Epidermal melanocyte (primary cell): ENCODE measurements around the gene GPR42.
"Not testable (repeated sequence)": the region's sequence is repeated elsewhere in the genome, so short reads cannot be mapped to it uniquely, and the experiment has no call there.

Experiments used
- DNase-seq: peaks from one replicate; pipeline ENCODE4 v3.0.0; 2011; ENCODE audit warnings: low spot score; ENCODE audit not compliant: insufficient read length

GPR42 gene

DNA sequence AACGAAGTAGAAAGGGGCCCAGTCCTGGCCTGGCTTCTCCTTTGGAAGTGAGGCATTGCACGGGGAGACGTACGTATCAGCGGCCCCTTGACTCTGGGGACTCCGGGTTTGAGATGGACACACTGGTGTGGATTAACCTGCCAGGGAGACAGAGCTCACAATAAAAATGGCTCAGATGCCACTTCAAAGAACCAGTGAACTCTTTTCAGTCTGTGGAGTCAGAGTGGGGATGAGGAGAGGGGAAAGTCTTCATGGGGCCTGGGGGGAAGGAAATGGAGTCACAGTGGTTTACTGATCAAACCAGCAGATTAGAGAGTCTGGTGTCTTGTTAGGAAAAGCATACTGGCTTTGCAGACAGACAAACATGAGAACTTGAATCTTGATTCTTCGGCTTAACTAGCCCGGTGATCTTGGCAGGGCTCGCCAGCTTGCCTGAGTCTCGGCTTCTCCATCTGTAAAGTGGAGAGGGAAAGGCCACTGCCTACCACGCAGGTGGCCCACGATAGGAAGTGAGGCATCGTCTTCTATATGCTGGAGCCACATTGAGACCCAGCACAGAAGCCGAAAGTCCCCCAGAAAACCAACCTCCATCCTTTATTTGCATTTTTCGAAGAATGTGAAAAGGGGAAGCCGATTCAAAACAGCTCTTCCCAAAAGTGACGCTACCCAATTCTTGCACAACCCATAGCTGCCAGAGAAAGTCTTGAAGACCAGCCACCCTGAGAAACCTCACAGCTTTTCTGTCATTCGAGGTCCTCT lies 23.5 kb upstream of the GPR42 start, which contains the start of gene FFAR1:
FFAR1 (plus strand) TSS at position 732 of the 759 bp plus-strand sequence. CDS start 3,650 bp downstream, outside the sequence.
- DNase-seq = no peak

DNA sequence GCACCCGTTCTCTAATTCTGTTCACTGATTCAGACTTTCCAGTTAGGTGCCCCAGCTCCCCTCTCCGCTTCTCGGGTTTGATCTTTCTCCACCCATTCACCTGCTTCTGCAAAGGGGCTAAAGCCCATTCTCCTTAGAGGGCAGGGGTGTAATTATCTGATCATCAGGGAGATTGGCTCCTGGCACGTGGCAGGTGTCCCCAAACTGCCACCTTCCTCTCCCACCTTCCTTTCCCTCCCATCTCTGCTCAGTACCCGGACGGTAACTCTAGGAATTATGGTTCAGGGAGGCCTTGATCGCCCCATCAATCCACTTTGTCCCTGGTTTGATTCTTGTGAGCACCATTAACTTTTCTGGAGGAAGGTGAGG lies 23.0 kb upstream of the GPR42 start:
- DNase-seq = no peak

DNA sequence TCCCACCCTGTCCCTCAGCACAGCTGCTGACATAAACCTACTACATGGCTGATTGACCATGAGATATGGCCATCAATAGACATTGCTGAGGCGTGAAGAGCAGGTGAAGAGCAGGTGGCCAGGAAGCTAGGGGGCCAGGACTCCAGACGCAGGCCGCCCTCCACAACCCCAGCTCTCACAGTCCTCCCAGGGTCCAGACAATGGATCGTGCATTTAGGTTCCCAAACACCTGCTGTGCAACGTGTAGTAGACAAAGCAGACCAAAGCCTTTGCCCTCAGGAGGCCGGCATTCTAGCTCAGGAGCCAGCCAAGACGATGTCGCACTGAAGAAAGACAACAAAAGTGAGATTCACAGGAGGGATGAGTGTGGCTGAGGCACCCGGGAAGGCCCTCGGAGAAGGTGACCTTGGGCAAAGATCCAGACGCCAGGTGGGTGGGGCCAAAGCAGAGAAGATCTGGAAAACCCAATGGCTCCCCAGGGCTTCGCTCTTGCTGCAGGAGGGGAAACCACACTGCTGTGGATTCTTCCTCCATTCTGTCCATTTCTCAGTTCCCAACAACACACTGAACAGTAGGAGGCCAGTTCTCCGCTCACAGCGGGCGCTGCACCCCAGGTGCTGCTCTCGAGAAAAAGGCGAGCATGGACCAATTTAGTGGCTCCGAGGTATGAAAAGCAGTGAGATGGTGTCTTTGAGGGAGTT lies 21.8 kb upstream of the GPR42 start:
- DNase-seq = no peak

DNA sequence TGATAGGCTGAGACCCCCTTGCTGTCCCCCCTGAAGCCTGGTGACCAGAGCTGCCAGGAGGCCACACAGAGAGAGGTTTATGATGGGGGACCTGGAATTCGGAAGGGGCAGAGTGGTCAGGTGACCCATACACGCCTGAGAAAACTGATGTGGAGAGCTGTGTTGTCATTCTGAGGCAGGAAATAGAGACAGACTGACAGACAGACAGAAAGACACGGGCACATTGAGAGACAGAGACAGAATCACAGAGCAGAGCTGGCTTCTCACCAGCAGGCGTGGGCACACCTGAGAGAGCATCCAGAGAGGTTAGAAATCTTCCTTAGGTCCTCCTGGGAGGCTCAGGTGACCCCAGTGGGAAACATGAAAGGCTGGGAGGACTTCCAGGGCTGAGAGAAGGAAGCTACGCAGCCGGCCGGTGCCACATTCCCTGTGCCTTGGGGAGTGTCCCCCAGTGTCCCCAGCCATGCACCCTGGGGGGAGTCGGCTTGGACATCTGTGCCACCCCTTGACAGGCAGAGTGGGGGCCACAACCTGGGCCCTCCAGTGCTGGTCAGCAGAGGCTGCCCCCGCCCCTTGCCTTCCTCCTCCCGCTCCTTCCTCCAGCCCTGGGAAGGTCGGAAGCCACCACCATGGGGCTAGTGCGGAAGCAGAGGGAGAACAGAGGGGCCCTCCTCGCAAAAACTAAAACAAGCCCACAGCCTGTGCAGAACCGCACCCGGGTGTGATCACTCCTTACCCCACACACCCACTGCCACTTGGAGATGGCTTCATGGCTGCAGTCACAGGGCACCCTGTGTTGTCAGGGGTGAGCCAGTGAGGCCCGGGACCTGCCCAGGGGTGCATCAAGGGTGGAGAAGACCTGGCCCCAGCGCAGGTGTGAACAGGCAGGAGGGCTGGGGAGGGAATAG lies 21.0 kb upstream of the GPR42 start:
- DNase-seq = no peak

DNA sequence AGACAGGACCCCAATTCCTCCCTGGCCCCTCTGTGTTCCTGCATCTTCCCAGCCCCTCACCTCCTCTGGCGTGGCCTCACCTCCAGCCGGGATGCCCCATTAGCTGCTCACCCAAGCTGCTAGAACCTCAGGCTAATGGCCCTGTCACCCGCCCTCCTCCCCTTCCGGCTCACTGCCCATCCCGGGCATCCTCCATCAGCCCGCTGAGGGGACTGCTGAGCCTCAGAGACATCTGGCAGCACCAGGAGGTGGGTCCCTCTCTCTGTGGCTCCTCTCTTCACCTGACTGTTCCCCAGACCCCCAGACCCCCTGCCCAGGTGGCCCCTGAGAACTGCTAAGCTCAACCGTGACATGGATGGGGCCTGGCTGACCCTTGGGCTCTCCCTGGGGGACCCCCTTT lies 20.3 kb upstream of the GPR42 start:
- DNase-seq = no peak

DNA sequence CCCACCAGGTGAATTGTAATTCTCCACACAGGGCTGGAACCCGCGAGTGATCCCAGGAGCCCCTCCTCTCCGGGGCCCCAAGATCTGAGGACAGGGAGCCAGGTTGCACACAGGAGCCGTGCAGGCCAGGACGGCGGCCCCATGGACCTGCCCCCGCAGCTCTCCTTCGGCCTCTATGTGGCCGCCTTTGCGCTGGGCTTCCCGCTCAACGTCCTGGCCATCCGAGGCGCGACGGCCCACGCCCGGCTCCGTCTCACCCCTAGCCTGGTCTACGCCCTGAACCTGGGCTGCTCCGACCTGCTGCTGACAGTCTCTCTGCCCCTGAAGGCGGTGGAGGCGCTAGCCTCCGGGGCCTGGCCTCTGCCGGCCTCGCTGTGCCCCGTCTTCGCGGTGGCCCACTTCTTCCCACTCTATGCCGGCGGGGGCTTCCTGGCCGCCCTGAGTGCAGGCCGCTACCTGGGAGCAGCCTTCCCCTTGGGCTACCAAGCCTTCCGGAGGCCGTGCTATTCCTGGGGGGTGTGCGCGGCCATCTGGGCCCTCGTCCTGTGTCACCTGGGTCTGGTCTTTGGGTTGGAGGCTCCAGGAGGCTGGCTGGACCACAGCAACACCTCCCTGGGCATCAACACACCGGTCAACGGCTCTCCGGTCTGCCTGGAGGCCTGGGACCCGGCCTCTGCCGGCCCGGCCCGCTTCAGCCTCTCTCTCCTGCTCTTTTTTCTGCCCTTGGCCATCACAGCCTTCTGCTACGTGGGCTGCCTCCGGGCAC lies 19.3 kb upstream of the GPR42 start:
- DNase-seq = no peak

DNA sequence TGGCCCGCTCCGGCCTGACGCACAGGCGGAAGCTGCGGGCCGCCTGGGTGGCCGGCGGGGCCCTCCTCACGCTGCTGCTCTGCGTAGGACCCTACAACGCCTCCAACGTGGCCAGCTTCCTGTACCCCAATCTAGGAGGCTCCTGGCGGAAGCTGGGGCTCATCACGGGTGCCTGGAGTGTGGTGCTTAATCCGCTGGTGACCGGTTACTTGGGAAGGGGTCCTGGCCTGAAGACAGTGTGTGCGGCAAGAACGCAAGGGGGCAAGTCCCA lies 18.8 kb upstream of the GPR42 start:
- no peak for DNase-seq

DNA sequence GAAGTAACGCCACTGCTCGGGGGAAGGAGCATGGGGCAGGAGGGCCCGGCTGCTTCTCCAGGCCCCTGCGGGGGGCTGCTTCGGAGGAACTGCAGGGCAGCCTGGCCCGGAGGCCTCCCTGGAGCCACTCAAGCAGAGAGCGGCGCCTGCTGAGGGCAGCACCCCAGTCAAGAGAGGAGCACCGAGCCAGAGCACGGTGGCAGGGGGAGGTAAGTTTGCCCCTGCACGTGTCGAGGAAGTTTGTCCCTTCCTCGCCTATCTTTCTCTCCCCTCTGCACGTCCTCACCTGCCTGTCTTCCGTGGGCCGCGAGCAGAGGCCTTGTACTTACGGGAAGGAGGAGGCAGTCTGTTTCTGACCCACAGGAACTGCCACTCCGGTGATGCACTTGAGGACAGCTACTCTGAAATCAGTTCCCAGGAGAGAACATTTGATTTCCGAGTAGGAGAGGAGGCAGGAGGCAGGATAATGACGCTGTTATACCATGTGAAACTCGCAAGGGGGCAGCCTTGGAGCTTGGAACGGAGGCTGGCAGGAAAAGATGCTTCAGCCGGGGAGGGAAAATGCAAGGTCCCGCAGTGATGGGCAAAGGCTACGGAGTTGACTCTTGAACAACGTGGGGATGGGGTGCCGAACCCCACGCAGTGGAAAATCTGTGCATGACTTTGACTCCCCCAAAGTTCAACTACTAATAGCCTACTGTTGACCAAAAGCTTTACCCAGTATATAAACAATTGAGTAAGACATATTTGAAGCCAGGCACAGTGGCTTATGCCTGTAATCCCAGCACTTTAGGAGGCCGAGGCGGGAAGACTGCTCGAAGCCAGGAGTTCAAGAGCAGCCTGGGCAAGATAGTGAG lies 18.2 kb upstream of the GPR42 start:
- DNase-seq = peak; percentile 90

DNA sequence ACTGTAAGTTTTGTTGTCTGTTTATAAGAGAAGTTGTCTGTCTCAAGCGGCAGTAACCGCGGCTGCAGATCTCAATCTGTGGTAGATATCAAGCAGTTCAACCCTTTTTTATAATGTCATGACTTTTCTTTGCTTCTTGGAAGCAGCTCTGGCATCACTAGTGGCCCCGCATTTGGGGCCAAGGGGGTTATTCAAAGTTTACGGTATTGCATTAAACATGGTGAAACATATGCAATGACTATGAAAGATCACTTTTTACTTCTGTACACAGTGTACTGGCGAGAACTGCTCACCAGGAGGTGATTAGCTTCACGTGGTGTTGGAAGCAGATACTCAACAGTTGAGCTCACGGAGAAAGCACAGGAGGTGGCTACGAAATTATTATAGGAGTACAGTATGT lies 17.2 kb upstream of the GPR42 start:
- no peak for DNase-seq

DNA sequence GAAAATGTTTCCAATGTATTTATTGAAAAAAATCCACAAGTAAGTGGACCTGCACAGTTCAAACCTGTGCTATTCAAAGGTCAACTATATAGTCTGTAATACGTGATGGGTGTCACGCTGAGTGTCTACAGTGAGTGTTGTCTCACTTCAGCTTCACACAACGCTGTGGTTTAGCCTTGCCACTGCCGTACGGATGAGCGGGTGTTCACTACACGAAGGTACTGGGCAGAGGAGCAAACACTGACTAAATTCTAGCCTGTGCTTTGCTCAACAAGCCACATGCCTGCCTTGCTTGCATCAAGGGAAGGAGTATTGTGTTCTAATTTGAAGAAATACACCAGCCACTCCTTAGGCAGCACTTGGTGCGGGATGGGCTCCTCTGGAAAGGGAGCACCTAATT lies 16.0 kb upstream of the GPR42 start:
- DNase-seq = no peak

DNA sequence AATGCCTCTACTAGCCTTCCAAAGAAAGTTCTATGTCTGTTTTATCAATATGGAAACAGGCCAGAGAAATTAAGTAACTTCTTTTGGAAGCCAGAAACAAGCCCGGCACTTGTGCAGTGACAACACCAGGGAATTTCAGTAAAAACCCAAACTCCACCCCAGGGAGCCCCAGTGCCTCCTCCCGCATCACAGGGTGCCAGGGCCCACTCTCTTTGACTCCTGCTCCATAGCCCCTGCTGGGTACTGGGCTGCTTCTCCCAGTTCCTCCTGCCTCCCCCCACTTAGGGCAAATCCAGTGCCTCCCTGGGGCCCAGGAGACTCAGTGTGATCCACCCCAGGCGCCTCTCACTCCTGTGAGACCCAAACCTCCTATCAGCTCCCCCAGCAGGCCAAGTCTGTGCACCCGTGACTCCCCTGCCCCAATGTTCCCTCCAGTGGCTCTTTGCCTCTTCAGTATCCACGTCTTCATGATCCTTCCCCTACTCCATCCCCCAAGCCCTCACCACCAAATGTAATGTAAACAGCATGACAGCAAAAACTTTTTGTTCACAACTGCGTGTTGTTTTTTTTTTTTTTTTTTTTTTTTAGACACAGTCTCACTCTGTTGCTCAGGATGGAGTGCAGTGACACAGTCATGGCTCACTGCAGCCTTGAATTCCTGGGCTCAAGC lies 14.9 kb upstream of the GPR42 start:
- DNase-seq = no peak

DNA sequence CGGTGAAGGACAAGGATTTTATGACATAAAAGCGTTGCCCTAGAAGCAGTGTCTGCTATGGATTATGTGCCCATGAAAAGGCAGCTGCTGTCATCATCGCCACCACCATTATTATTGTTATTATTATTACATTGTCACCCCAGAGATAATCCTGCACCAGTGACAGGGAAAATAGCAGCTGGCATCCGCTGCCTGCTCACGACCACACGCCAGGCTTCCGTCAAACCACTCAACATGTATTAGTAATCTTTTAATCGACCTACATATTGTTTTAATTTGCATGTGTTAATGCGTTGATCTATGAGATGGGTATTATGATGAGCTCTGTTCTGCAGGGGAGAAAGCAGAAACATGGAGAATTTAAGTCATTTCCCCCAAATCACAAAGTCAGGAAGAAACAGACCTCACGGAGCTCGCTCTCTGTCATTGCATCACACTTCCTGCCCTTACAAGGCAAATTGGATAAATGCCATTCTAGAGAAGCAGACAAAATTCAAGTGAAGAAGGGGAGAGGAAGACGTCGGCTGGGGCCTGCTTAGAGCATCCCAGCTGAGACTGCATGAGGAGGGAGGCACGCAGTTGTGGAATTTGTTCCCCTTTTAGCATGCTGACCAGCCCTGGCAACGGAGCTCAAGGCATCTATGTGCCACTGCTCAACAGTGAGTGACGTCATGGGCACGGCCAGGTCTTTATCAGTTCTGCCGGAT lies 12.8 kb upstream of the GPR42 start, which contains the start of gene FFAR3:
FFAR3 (plus strand) TSS at position 594 of the 707 bp plus-strand sequence. CDS start 431 bp downstream, outside the sequence.
- no peak for DNase-seq

DNA sequence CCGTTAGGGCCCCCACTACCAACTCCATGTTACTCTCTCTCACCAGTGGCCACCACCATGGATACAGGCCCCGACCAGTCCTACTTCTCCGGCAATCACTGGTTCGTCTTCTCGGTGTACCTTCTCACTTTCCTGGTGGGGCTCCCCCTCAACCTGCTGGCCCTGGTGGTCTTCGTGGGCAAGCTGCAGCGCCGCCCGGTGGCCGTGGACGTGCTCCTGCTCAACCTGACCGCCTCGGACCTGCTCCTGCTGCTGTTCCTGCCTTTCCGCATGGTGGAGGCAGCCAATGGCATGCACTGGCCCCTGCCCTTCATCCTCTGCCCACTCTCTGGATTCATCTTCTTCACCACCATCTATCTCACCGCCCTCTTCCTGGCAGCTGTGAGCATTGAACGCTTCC lies 12.0 kb upstream of the GPR42 start:
- DNase-seq = not testable (repeated sequence)

DNA sequence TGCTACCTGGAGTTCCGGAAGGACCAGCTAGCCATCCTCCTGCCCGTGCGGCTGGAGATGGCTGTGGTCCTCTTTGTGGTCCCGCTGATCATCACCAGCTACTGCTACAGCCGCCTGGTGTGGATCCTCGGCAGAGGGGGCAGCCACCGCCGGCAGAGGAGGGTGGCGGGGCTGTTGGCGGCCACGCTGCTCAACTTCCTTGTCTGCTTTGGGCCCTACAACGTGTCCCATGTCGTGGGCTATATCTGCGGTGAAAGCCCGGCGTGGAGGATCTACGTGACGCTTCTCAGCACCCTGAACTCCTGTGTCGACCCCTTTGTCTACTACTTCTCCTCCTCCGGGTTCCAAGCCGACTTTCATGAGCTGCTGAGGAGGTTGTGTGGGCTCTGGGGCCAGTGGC lies 11.5 kb upstream of the GPR42 start:
- not testable (repeated sequence) for DNase-seq

DNA sequence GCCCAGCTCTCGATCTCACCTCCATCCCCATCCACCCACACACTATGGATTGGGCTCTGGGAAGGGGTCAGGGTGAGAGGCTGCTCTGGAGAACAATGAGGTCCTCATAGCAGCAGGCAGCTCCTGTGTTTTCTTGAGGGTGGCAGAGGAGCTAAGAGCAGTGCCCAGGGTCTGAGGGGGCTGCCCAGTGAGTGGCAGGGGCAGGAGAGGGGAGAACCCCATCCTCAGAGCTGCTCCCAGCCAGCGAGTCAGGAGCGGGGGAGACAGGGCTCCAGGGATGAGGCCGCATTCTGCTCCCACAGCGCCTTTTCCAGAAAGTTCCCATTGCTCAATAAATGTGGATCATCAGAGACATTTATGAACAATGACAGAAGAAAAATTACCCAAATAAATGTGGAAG lies 10.8 kb upstream of the GPR42 start:
- not testable (repeated sequence) for DNase-seq

DNA sequence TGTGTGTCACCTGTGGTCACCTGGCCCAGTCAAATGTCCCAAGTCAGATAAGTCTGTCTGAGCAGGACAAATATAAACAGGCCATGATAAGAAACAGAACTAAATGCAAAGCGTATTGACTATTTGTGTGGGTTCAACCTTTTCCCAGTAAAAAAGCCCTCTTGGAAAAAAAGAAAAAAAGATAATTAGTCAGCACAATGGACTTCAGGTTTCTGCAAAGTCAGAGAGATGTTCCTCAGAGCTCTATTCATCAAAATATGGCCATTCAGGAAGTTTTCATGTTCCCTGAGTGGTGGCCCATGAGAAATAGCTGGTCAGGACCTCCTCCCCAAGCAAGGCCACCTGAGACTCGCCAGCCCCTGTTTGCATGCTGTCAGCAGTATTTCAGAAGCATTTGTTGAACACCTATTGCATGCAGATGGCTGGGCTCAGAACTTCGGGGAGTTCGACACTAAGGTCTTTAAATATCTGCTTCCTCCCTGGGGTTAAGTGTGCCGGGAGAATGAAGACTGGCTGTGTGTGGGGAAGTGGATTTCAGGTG lies 9.9 kb upstream of the GPR42 start:
- no peak for DNase-seq

DNA sequence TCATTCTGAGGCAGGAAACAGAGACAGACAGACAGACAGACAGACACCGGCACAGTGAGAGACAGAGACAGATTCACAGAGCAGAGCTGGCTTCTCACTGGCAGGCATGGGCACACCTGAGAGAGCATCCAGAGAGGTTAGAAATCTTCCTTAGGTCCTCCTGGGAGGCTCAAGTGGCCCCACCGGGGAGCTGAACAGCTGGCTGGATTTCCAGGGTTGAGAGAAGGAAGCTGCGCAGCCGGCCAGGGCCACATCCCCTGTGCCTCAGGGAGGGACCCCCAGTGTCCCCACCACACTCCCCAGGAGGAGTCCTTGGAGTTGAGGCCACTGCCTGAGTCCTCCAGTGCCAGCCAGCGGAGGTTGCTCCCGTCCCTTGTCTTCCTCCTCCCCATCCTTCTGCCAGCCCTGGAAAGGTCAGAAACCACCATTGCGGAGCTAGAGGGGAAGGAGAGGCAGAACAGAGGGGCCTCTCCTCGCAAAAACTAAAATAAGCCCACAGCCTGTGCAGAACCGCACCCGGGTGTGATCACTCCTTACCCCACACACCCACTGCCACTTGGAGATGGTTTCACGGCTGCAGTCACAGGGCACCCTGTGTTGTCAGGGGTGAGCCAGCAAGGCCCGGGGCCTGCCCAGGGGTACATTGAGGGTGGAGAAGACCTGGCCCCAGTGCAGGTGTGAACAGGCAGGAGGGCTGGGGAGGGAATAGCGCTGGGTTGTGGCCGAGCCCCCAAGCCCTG lies 8.4 kb upstream of the GPR42 start:
- no peak for DNase-seq

DNA sequence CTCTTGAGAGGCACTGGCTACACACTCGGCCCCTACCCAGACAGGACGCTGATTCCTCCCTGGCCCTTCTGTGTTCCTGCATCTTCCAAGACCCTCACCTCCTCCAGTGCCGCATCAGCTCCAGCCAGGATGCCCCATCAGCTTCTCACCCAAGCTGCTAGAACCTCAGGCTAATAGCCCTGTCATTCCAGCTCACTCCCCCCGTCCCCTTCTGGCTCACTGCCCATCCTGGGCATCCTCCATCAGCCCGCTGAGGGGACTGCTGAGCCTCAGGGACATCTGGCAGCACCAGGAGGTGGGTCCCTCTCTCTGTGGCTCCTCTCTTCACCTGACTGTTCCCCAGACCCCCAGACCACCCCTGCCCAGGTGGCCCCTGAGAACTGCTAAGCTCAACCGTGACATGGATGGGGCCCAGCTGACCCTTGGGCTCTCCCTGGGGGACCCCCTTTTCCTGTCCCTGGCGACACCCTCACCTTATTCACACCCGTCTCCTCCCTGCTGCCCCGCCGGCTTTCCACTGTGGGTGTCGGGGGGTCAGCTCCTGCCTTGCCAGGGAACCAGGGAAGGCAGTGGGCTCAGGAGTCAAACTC lies 7.8 kb upstream of the GPR42 start:
- DNase-seq = no peak
